Measurements from ENCODE around the gene ABLIM3.
A peak's percentile ranks its signal among the peaks of the same experiment; 100 is the strongest.

Gene ABLIM3

DNA sequence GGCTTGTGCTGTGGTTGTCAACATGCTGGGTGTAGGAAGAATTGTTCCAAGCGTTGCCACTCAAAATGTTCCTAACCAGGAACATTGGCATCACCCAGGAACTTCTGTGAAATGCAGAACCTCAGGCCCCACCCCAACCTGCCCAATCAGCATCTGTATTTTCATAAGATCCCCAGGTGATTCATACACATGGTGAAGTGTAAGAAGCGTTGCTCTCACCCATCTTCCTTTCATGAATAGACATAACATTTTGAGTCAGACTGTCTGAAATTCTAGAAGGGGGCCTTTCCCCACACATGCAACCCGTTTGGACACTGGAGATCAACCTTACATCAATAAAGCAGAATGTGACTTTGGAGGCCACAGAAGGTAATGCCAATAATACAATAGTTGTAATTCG is 121.0 kb downstream of the ABLIM3 start:
- Histone ChIP-seq H3K27me3 (replicated peaks) (no peaks in the 10 kb centered on the region), H3K27ac (no peak overlapping the region), H3K36me3 (replicated peaks) (no peaks in the 10 kb centered on the region), H3K4me3 (ENCODE audit: low read depth, low read length) (no peak overlapping the region)
- in situ Hi-C loops (cut with HindIII; ENCODE audit: low pct_ligation_motif_present, low sequenced_read_pairs): no loop called here
- TF ChIP-seq, protein P1, sequence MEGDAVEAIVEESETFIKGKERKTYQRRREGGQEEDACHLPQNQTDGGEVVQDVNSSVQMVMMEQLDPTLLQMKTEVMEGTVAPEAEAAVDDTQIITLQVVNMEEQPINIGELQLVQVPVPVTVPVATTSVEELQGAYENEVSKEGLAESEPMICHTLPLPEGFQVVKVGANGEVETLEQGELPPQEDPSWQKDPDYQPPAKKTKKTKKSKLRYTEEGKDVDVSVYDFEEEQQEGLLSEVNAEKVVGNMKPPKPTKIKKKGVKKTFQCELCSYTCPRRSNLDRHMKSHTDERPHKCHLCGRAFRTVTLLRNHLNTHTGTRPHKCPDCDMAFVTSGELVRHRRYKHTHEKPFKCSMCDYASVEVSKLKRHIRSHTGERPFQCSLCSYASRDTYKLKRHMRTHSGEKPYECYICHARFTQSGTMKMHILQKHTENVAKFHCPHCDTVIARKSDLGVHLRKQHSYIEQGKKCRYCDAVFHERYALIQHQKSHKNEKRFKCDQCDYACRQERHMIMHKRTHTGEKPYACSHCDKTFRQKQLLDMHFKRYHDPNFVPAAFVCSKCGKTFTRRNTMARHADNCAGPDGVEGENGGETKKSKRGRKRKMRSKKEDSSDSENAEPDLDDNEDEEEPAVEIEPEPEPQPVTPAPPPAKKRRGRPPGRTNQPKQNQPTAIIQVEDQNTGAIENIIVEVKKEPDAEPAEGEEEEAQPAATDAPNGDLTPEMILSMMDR (IDR thresholded peaks at IDR 0.05; ENCODE audit: low read depth, low read length, missing control alignments): no peak
- DNase-seq: no peak

- DNase-seq: no peak
- H3K27me3 ChIP-seq (replicated peaks): no peaks in the 10 kb centered on the region
- in situ Hi-C loops (cut with HindIII; ENCODE audit: low pct_ligation_motif_present, low sequenced_read_pairs): no loop called here
- H3K36me3 ChIP-seq (replicated peaks): no peaks in the 10 kb centered on the region
- H3K27ac ChIP-seq: no peak overlapping the region
- TF ChIP-seq, protein P1 (IDR thresholded peaks at IDR 0.05; ENCODE audit: low read depth, low read length, missing control alignments): peak; percentile 69
- no peak overlapping the region for H3K4me3 ChIP-seq (ENCODE audit: low read depth, low read length)
Measured at GRCh38 chr5:149264439-149265067, 123.3 kb downstream of the ABLIM3 start.

- in situ Hi-C loops (cut with HindIII; ENCODE audit: low pct_ligation_motif_present, low sequenced_read_pairs): no loop called here
- Histone ChIP-seq H3K4me3 (ENCODE audit: low read depth, low read length) (no peak overlapping the region), H3K27me3 (replicated peaks) (no peaks in the 10 kb centered on the region), H3K27ac (no peak overlapping the region), H3K36me3 (replicated peaks) (no peaks in the 10 kb centered on the region)
- TF ChIP-seq, protein P1 (IDR thresholded peaks at IDR 0.05; ENCODE audit: low read depth, low read length, missing control alignments): no peak
- no peak for DNase-seq
Measured at GRCh38 chr5:149265068-149265465, 123.8 kb downstream of the ABLIM3 start.

DNA sequence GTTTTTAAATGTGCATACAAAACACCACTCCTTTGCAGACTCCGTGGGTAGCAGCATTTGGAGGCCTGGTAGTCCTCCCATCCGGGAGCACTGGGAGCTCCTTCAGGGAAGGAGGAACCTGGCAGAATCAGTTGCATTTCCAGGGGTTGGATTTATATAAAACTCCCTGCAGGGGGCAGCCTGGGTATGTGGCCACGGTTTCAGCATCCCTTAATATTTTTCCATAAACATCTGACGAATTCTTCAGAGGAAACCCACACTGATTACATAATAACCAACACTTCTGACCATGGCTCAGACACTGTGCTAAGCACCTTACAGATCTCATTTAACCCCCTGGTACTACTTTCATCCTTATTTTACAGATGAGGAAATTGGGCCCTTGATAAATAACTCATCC is 124.3 kb downstream of the ABLIM3 start:
- no peak overlapping the region for H3K4me3 ChIP-seq (ENCODE audit: low read depth, low read length)
- in situ Hi-C loops (cut with HindIII; ENCODE audit: low pct_ligation_motif_present, low sequenced_read_pairs): no loop called here
- no peaks in the 10 kb centered on the region for H3K36me3 ChIP-seq (replicated peaks)
- DNase-seq: peak; percentile 38
- no peak overlapping the region for H3K27ac ChIP-seq
- no peaks in the 10 kb centered on the region for H3K27me3 ChIP-seq (replicated peaks)
- TF ChIP-seq, protein P1 (IDR thresholded peaks at IDR 0.05; ENCODE audit: low read depth, low read length, missing control alignments): peak; percentile 73

DNA sequence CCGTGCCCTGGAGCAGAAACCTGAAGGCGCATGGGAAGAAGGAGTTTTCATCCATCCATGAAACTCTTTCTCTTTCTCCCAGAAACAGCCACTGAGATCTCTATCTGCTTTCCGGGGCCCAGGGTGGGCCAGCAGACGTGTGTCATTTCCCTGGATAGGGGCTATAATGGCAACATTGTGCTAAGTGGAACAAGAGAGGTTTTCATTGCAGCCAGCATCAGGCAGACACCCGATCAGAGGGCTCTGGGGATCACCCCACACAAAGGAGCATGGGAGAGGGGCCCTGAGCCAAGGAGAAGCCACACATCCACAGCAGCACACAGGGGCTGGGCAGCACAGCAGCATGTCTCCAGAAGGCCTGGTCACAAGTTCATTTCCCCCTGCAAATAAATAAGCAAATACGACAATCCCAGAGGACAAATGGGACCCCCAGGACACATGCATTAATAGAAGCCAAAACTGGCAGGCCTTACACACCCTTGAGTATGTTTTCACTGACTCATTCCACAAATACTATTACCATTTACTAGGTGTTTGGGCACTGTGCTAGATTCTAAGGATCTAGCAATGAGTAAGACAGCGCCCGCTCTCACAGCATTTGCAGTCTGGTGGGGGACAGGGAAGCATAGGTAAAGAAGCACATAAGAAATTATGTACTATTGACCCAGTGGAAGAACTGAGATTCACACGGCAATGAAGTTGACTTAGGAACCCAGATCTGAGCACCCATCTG is 126.1 kb downstream of the ABLIM3 start:
- Histone ChIP-seq H3K36me3 (replicated peaks) (no peaks in the 10 kb centered on the region), H3K4me3 (ENCODE audit: low read depth, low read length) (no peak overlapping the region), H3K27ac (no peak overlapping the region), H3K27me3 (replicated peaks) (no peaks in the 10 kb centered on the region)
- TF ChIP-seq, protein P1 (IDR thresholded peaks at IDR 0.05; ENCODE audit: low read depth, low read length, missing control alignments): no peak
- in situ Hi-C loops (cut with HindIII; ENCODE audit: low pct_ligation_motif_present, low sequenced_read_pairs): no loop called here
- DNase-seq: no peak
